Vagina (tissue), 2 donors: ENCODE results near the gene HIGD1B. TPM values are rescaled to one million over a fixed set of nuclear protein-coding genes. Genes with fewer than 3 reads are reported as not detected.

Experiments used
- DNase-seq, 2 donors: peaks; one replicate each; pipeline ENCODE4 v3.0.0-alpha.2; 2017; ENCODE audit errors: extremely low spot score in 2 of 2
- H3K27ac ChIP-seq: fragments of 200-600 bp; sonication (generic); one replicate; pipeline ENCODE4 v1.5.1; 2019
- H3K27me3 ChIP-seq: fragments of 200-600 bp; sonication (generic); one replicate; pipeline ENCODE4 v1.5.1; 2019
- H3K36me3 ChIP-seq, 2 donors: fragments of 200-600 bp; sonication (generic); one replicate each; pipeline ENCODE4 v1.5.1; 2017 to 2019
- H3K4me1 ChIP-seq: fragments of 200-600 bp; sonication (generic); one replicate; pipeline ENCODE4 v1.5.1; 2019
- H3K4me3 ChIP-seq, 2 donors: fragments of 200-600 bp; sonication (generic); 1 replicate in 1 of 2; 2 replicates in 1 of 2; pipeline ENCODE4 v1.5.1; 2016 to 2019
- H3K9me3 ChIP-seq: fragments of 200-600 bp; sonication (generic); one replicate; pipeline ENCODE4 v1.5.1; 2019
- POLR2A ChIP-seq, 2 donors: fragments of 450-650 bp; IDR thresholded peaks; one replicate each; pipeline ENCODE4 v1.6.1; 2017; ENCODE audit warnings: antibody characterized with exemption in 2 of 2, mild to moderate bottlenecking in 2 of 2, moderate library complexity in 2 of 2
- POLR2AphosphoS5 ChIP-seq, 2 donors: sonication (generic); formaldehyde crosslinking; IDR thresholded peaks; one replicate each; pipeline ENCODE4 v1.9.0; 2017; ENCODE audit warnings: antibody characterized with exemption in 2 of 2, mild to moderate bottlenecking in 2 of 2, low read depth in 1 of 2; ENCODE audit not compliant: insufficient read depth in 1 of 2
- intact Hi-C: fragments of 100-400 bp; cut with DNase I; formaldehyde crosslinking; loops from one replicate; pipeline ENCODE4 v1.15.1; 2023
- total RNA-seq: library from RNA; depleted of rRNA; stranded (reverse); fragments of >200 nt; gene quantifications from one replicate; pipeline ENCODE4 v1.2.3, GENCODE V29; 2016
- TF ChIP-seq, protein P1 (sequence below), 3 experiments: fragments of 450-650 bp in 2 of 3; fragments of 200-600 bp in 1 of 3; sonication (generic) in 1 of 3; IDR thresholded peaks; one replicate each; pipeline ENCODE4 v1.5.1; 2017 to 2019; ENCODE audit warnings: antibody characterized with exemption in 3 of 3, mild to moderate bottlenecking in 2 of 3, moderate library complexity in 2 of 3

HIGD1B gene
- total RNA-seq, 1 donor from 2014 or later = not detected

DNA sequence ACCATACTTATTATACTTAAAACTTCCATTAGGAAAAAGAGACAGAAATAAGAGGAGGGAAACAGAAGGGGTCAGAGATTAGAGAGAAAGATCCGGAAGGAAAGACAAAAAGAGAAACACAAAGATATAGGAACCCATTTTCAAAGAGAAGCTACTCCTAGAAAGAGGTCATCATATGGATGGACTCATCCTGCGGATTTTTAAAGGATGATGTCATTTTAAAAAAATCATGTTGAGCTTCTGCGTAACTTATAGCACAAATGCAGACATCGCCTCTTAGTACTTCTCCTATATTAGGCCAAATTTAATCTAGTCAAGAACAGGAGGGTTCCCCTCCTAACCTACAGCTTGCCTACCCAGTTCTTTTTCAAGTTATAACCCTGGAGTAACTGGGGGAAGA, 33.5 kb downstream of the HIGD1B start:
- intact Hi-C loops = no loop called here
- Histone ChIP-seq H3K27me3 (no peaks in the 10 kb centered on the region), H3K27ac (no peak overlapping the region), H3K4me3 (no peak overlapping the region), H3K4me1 (no peaks in the 10 kb centered on the region), H3K36me3 (peaks cover 0 to 85% of the 10 kb centered on the region in 2 donors), H3K9me3 (no peaks in the 10 kb centered on the region)
- TF ChIP-seq POLR2AphosphoS5 (IDR thresholded peaks at IDR 0.05; ENCODE audit: insufficient read depth in 1 of 2, low read depth in 1 of 2) (no peak), POLR2A (IDR thresholded peaks at IDR 0.05) (no peak)
- TF ChIP-seq, protein P1, sequence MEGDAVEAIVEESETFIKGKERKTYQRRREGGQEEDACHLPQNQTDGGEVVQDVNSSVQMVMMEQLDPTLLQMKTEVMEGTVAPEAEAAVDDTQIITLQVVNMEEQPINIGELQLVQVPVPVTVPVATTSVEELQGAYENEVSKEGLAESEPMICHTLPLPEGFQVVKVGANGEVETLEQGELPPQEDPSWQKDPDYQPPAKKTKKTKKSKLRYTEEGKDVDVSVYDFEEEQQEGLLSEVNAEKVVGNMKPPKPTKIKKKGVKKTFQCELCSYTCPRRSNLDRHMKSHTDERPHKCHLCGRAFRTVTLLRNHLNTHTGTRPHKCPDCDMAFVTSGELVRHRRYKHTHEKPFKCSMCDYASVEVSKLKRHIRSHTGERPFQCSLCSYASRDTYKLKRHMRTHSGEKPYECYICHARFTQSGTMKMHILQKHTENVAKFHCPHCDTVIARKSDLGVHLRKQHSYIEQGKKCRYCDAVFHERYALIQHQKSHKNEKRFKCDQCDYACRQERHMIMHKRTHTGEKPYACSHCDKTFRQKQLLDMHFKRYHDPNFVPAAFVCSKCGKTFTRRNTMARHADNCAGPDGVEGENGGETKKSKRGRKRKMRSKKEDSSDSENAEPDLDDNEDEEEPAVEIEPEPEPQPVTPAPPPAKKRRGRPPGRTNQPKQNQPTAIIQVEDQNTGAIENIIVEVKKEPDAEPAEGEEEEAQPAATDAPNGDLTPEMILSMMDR (IDR thresholded peaks at IDR 0.05) = no peak
- DNase-seq = no peak

DNA sequence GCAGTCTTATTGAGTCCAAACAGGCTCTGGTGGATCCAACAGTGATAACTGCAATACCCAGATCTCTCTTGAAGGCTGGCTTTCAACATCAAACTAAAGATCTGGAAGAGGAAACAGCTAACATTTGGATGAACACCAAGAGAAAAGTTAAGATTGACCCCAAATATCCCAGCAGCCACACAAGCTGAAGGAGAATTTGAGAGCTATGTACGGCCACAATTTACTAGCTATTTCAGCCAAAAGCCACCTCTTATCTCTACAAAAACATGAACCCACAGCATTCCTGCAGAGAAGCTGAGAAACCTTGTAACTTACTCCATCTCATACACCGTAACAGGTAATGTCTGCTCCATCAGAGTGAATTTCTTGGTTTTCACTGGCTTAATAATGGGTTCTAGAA, 37.3 kb downstream of the HIGD1B start:
- Histone ChIP-seq H3K4me3 (no peak overlapping the region), H3K4me1 (peaks cover 9% of the 10 kb centered on the region), H3K27me3 (no peaks in the 10 kb centered on the region), H3K36me3 (peaks cover 0 to 60% of the 10 kb centered on the region in 2 donors), H3K27ac (no peak overlapping the region), H3K9me3 (no peaks in the 10 kb centered on the region)
- intact Hi-C loops = no loop called here
- TF ChIP-seq, protein P1 (IDR thresholded peaks at IDR 0.05) = no peak
- TF ChIP-seq POLR2A (IDR thresholded peaks at IDR 0.05) (no peak), POLR2AphosphoS5 (IDR thresholded peaks at IDR 0.05; ENCODE audit: insufficient read depth in 1 of 2, low read depth in 1 of 2) (no peak)
- no peak for DNase-seq

DNA sequence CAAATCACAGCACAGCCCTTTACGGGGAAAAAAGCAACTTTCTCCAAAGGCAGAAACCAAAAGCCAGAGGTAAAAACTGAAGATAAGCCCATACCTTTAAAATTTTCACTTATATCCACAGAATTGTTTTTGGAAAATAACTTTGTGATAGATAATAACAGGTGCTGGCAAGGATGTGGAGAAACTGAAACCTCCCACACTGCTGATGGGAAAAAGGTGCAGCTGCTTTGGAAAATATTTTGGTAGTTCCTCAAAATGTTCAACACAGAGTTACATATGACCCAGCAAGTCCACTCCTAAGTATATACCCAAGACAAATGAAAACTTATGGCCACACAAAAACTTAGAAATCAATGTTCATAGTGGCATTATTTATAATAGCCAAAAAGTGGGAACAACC, 39.3 kb downstream of the HIGD1B start:
- H3K9me3 ChIP-seq = no peaks in the 10 kb centered on the region
- H3K27ac ChIP-seq = no peak overlapping the region
- H3K4me1 ChIP-seq = peaks cover 9% of the 10 kb centered on the region
- H3K36me3 ChIP-seq = peaks cover 0 to 52% of the 10 kb centered on the region in 2 donors
- H3K27me3 ChIP-seq = no peaks in the 10 kb centered on the region
- intact Hi-C loops = no loop called here
- DNase-seq = no peak
- no peak overlapping the region for H3K4me3 ChIP-seq
- TF ChIP-seq POLR2AphosphoS5 (IDR thresholded peaks at IDR 0.05; ENCODE audit: insufficient read depth in 1 of 2, low read depth in 1 of 2) (no peak), POLR2A (IDR thresholded peaks at IDR 0.05) (no peak)
- TF ChIP-seq, protein P1 (IDR thresholded peaks at IDR 0.05) = no peak

DNA sequence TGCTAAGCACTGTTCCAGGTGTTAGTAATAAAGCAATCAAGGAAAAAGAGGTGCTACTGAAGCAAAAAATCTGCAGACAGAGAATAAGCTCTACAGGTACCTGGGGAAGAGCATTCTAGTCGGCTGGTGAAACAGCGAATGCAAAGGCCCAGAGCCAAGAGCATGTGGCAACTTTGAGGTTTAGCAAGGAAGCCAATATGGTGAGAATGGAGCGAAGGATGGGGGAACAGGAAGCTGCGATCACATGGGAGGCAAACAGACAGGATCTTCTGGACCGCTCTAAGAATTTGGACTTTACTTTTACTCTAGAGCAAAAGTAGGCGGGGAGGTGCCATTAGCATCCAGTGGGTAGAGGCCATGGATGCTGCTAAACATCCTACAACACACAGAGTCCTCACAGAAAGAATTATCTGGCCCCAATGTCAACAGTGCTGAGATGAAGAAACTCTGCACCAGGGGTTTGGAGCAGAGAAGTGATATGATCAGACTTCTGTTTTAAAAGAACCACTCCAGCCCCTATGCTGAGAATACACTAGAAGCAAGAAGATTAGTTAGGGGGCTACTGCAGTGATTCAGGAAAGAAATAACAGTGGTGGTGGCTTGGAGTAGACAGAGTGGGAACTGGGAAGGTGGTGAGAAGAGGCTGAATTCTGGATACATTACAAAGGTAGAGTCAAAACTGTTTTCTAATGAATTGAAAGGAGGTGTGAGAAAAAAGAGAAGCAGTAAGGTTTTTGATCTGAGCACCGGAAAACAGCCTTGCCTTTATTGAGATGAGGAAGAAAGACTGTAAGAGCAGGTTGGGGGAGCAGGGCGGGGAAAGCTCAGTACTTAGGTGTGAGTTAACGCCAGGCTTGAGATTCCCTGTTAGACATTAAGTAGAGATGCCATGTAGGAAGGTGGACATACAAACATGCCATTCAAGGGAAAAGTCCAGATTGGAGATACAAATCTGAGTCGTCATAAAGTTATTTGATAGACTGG, 40.6 kb downstream of the HIGD1B start:
- intact Hi-C loops = no loop called here
- TF ChIP-seq POLR2A (IDR thresholded peaks at IDR 0.05) (no peak), POLR2AphosphoS5 (IDR thresholded peaks at IDR 0.05; ENCODE audit: insufficient read depth in 1 of 2, low read depth in 1 of 2) (no peak)
- TF ChIP-seq, protein P1 (IDR thresholded peaks at IDR 0.05) = no peak
- no peak overlapping the region for H3K4me3 ChIP-seq
- no peaks in the 10 kb centered on the region for H3K27me3 ChIP-seq
- peaks cover 9% of the 10 kb centered on the region for H3K4me1 ChIP-seq
- no peak for DNase-seq
- H3K36me3 ChIP-seq = peaks cover 0 to 49% of the 10 kb centered on the region in 2 donors
- H3K27ac ChIP-seq = no peak overlapping the region
- H3K9me3 ChIP-seq = no peaks in the 10 kb centered on the region

DNA sequence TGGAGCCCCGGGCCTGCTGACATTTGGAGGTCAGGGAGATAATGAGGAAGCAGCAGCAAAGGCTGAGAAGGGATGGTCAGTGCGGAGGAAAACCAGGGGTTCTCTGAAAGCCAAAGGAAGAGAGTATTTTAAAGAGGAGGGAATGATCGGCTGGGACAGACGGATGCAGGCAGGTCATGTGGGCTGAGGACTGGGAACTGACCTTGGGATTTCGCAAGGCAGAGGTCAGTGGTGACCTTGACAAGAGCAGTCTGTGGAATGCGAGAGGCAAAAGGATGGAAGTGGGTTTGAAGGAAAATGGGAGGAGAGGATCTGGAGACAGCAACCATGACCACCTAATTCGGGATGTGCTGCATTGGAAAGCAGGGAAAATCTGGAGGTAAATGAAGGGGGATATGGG, 41.3 kb downstream of the HIGD1B start:
- Histone ChIP-seq H3K9me3 (no peaks in the 10 kb centered on the region), H3K4me3 (no peak overlapping the region), H3K27me3 (no peaks in the 10 kb centered on the region), H3K36me3 (peaks cover 0 to 49% of the 10 kb centered on the region in 2 donors), H3K4me1 (peaks cover 9% of the 10 kb centered on the region), H3K27ac (no peak overlapping the region)
- DNase-seq = no peak
- TF ChIP-seq POLR2AphosphoS5 (IDR thresholded peaks at IDR 0.05; ENCODE audit: insufficient read depth in 1 of 2, low read depth in 1 of 2) (no peak), POLR2A (IDR thresholded peaks at IDR 0.05) (no peak)
- TF ChIP-seq, protein P1 (IDR thresholded peaks at IDR 0.05) = no peak
- intact Hi-C loops = no loop called here
